KMS-11 (cell line): ENCODE results near the gene AGAP1.

ENCODE experiments used
- H2AFZ ChIP-seq: fragments of 200-600 bp; sonication (generic); 2 replicates; pipeline ENCODE4 v1.6.1; 2016; ENCODE audit warnings: antibody characterized with exemption, mixed run types, low read depth
- H3K27ac ChIP-seq: fragments of 200-600 bp; sonication (generic); 2 replicates; pipeline ENCODE4 v1.6.1; 2016; ENCODE audit warnings: mild to moderate bottlenecking, mixed run types
- H3K27me3 ChIP-seq: fragments of 200-600 bp; sonication (generic); 2 replicates; pipeline ENCODE4 v1.6.1; 2017; ENCODE audit warnings: mild to moderate bottlenecking, low read depth, mixed run types, moderate library complexity; ENCODE audit not compliant: insufficient read depth
- H3K36me3 ChIP-seq: fragments of 200-600 bp; sonication (generic); 2 replicates; pipeline ENCODE4 v1.6.1; 2017; ENCODE audit warnings: mild to moderate bottlenecking, mixed run types; ENCODE audit not compliant: insufficient read depth
- H3K4me1 ChIP-seq: fragments of 200-600 bp; sonication (generic); 2 replicates; pipeline ENCODE4 v1.6.1; 2016; ENCODE audit warnings: mild to moderate bottlenecking, low read depth, mixed run types; ENCODE audit not compliant: poor library complexity, severe bottlenecking
- H3K4me2 ChIP-seq: fragments of 200-600 bp; sonication (generic); 2 replicates; pipeline ENCODE4 v1.7.0; 2016; ENCODE audit warnings: mild to moderate bottlenecking, mixed run types
- H3K4me3 ChIP-seq: fragments of 200-600 bp; sonication (generic); IDR thresholded peaks from 2 replicates; pipeline ENCODE4 v1.6.1; 2017; ENCODE audit warnings: low read depth, low read length, mixed read lengths; ENCODE audit not compliant: insufficient read depth
- H3K79me2 ChIP-seq: fragments of 200-600 bp; sonication (generic); 2 replicates; pipeline ENCODE4 v1.6.1; 2016; ENCODE audit warnings: low read depth, mixed run types; ENCODE audit not compliant: insufficient read depth
- H3K9ac ChIP-seq: fragments of 200-600 bp; sonication (generic); 2 replicates; pipeline ENCODE4 v1.6.1; 2016; ENCODE audit warnings: mild to moderate bottlenecking, mixed run types
- H4K20me1 ChIP-seq: fragments of 200-600 bp; sonication (generic); 2 replicates; pipeline ENCODE4 v1.6.1; 2016; ENCODE audit warnings: mild to moderate bottlenecking, mixed run types; ENCODE audit not compliant: insufficient read depth
- CTCF ChIP-seq: fragments of 200-600 bp; sonication (generic); conservative IDR thresholded peaks from 2 replicates; pipeline ENCODE4 v1.6.1; 2017; ENCODE audit warnings: low read depth, mild to moderate bottlenecking, antibody characterized with exemption, low read length, moderate library complexity, mixed read lengths

AGAP1 gene

GRCh38 chr2:235928751-235929370 lies 435.0 kb downstream of the AGAP1 start:
- Histone ChIP-seq H3K27me3 (no peaks in the 10 kb centered on the region), H3K4me3 (no peak overlapping the region), H2AFZ (no peak overlapping the region), H3K4me2 (no peak overlapping the region), H3K4me1 (no peaks in the 10 kb centered on the region), H3K27ac (no peak overlapping the region), H4K20me1 (no peaks in the 10 kb centered on the region), H3K36me3 (no peaks in the 10 kb centered on the region), H3K9ac (no peak overlapping the region), H3K79me2 (no peaks in the 10 kb centered on the region)
- TF ChIP-seq CTCF: no peak

GRCh38 chr2:235930701-235931100 lies 436.9 kb downstream of the AGAP1 start:
- H3K9ac ChIP-seq: no peak overlapping the region
- no peaks in the 10 kb centered on the region for H3K79me2 ChIP-seq
- no peaks in the 10 kb centered on the region for H3K36me3 ChIP-seq
- no peaks in the 10 kb centered on the region for H4K20me1 ChIP-seq
- no peak overlapping the region for H3K4me3 ChIP-seq
- no peak overlapping the region for H3K27ac ChIP-seq
- TF ChIP-seq CTCF: no peak
- H3K27me3 ChIP-seq: no peaks in the 10 kb centered on the region
- no peaks in the 10 kb centered on the region for H3K4me1 ChIP-seq
- H3K4me2 ChIP-seq: no peak overlapping the region
- no peak overlapping the region for H2AFZ ChIP-seq

GRCh38 chr2:235931676-235932075 lies 437.8 kb downstream of the AGAP1 start:
- Histone ChIP-seq H3K27me3 (no peaks in the 10 kb centered on the region), H3K36me3 (no peaks in the 10 kb centered on the region), H3K4me3 (no peak overlapping the region), H3K4me2 (no peak overlapping the region), H3K4me1 (no peaks in the 10 kb centered on the region), H3K27ac (no peak overlapping the region), H3K9ac (no peak overlapping the region), H2AFZ (no peak overlapping the region), H3K79me2 (no peaks in the 10 kb centered on the region), H4K20me1 (no peaks in the 10 kb centered on the region)
- TF ChIP-seq CTCF: no peak

- H3K4me3 ChIP-seq: no peak overlapping the region
- no peaks in the 10 kb centered on the region for H3K27me3 ChIP-seq
- TF ChIP-seq CTCF: no peak
- no peaks in the 10 kb centered on the region for H4K20me1 ChIP-seq
- no peaks in the 10 kb centered on the region for H3K4me1 ChIP-seq
- no peak overlapping the region for H3K9ac ChIP-seq
- H3K79me2 ChIP-seq: no peaks in the 10 kb centered on the region
- H3K4me2 ChIP-seq: no peak overlapping the region
- H2AFZ ChIP-seq: no peak overlapping the region
- H3K27ac ChIP-seq: no peak overlapping the region
- H3K36me3 ChIP-seq: no peaks in the 10 kb centered on the region
Measured at GRCh38 chr2:235934059-235934773, 440.4 kb downstream of the AGAP1 start.
